B cell (primary cell): ENCODE measurements around the gene ADSS2. TPM values are rescaled to one million over a fixed set of nuclear protein-coding genes. Genes with fewer than 3 reads are reported as not detected.

Experiments
- ATAC-seq: fragments of 200-7000 bp; cut with Tn5 transposase; one replicate; pipeline ENCODE4 v1.10.0; 2021; ENCODE audit warnings: low read depth, mild to moderate bottlenecking, moderate number of reproducible peaks, moderate library complexity
- CTCF ChIA-PET: fragments of 350-600 bp; sonication (Branson Sonifier 250); formaldehyde crosslinking; loops from one replicate; lab custom pipeline; 2021; ENCODE audit warnings: antibody characterized with exemption, inconsistent platforms; lab: Charles Lee
- POLR2A ChIA-PET: fragments of 350-600 bp; sonication (Branson Sonifier 250); formaldehyde crosslinking; loops from one replicate; lab custom pipeline; 2021; ENCODE audit warnings: antibody characterized with exemption; lab: Charles Lee
- DNase-seq: peaks from one replicate; pipeline ENCODE4 v3.0.0; 2013
- H2AFZ ChIP-seq: 2 replicates; pipeline ENCODE4 v1.6.1; 2012; ENCODE audit warnings: mild to moderate bottlenecking, low read depth, low read length; ENCODE audit not compliant: insufficient read depth, poor library complexity, severe bottlenecking
- H3K27ac ChIP-seq, 2 donors: 1 replicate in 1 of 2; 2 replicates in 1 of 2; pipeline ENCODE4 v1.5.1; 2012 to 2013; ENCODE audit warnings: low read length in 2 of 2, mild to moderate bottlenecking in 2 of 2, moderate library complexity in 1 of 2
- H3K27me3 ChIP-seq, 4 experiments: fragments of 200-600 bp in 1 of 4; sonication (generic) in 1 of 4; replicated peaks in 1 of 4; 1 replicate in 2 of 4; 2 replicates in 2 of 4; pipeline versions ENCODE4 v1.6.1 to v1.7.0; 2013 to 2016; ENCODE audit warnings: low read length in 3 of 4, mild to moderate bottlenecking in 2 of 4, mixed read lengths in 1 of 4, moderate library complexity in 1 of 4; ENCODE audit not compliant: insufficient read depth in 4 of 4, control insufficient read depth in 3 of 4; ENCODE audit errors: control extremely low read depth in 1 of 4
- H3K36me3 ChIP-seq, 2 experiments: replicated peaks in 1 of 2; 1 replicate in 1 of 2; 2 replicates in 1 of 2; pipeline versions ENCODE4 v1.6.1 to v1.7.1; 2013; ENCODE audit warnings: low read length in 1 of 2; ENCODE audit not compliant: insufficient read depth in 2 of 2, control insufficient read depth in 1 of 2; ENCODE audit errors: control extremely low read depth in 1 of 2, extremely low read depth in 1 of 2
- H3K4me1 ChIP-seq, 2 donors: fragments of 200-600 bp in 1 of 2; sonication (generic) in 1 of 2; 1 replicate in 1 of 2; 2 replicates in 1 of 2; pipeline versions ENCODE4 v1.5.1 to v1.6.1; 2013 to 2017; ENCODE audit warnings: low read length in 2 of 2; ENCODE audit not compliant: control insufficient read depth in 2 of 2, insufficient read depth in 2 of 2
- H3K4me2 ChIP-seq: replicated peaks from 2 replicates; pipeline ENCODE3; 2012; ENCODE audit warnings: mild to moderate bottlenecking, low read depth, low read length; ENCODE audit not compliant: poor library complexity, severe bottlenecking
- H3K4me3 ChIP-seq, 5 experiments: fragments of 200-600 bp in 1 of 5; sonication (generic) in 1 of 5; 1 replicate in 3 of 5; 2 replicates in 2 of 5; pipeline versions ENCODE4 v1.5.1 to v1.7.0; 2011 to 2016; ENCODE audit warnings: low read length in 4 of 5, mild to moderate bottlenecking in 4 of 5, low read depth in 2 of 5, control low read depth in 1 of 5, moderate library complexity in 1 of 5; ENCODE audit not compliant: insufficient read depth in 1 of 5; ENCODE audit errors: control extremely low read depth in 1 of 5, extremely low read depth in 1 of 5
- H3K79me2 ChIP-seq: fragments of 200-600 bp; sonication (generic); one replicate; pipeline ENCODE4 v1.6.0; 2016; ENCODE audit warnings: low read length; ENCODE audit not compliant: control insufficient read depth, insufficient read depth
- H3K9ac ChIP-seq: fragments of 200-600 bp; sonication (generic); 2 replicates; pipeline ENCODE4 v1.6.1; 2017; ENCODE audit warnings: mild to moderate bottlenecking, low read length, moderate library complexity
- H3K9me3 ChIP-seq, 3 donors: one replicate each; pipeline versions ENCODE4 v1.6.1 to v1.7.1; 2013; ENCODE audit warnings: low read length in 2 of 3; ENCODE audit not compliant: control insufficient read depth in 2 of 3, insufficient read depth in 1 of 3; ENCODE audit errors: control extremely low read depth in 1 of 3
- H4K20me1 ChIP-seq: 2 replicates; pipeline ENCODE4 v1.6.0; 2012; ENCODE audit warnings: mild to moderate bottlenecking, low read length; ENCODE audit not compliant: insufficient read depth, control insufficient read depth, poor library complexity, severe bottlenecking
- H3K27ac Mint-ChIP-seq: one replicate; pipeline ENCODE4 v1.8.0; 2021; ENCODE audit warnings: mixed read lengths
- H3K27me3 Mint-ChIP-seq: one replicate; pipeline ENCODE4 v1.8.0; 2021; ENCODE audit warnings: mixed read lengths
- H3K4me1 Mint-ChIP-seq: one replicate; pipeline ENCODE4 v1.8.0; 2021; ENCODE audit warnings: mixed read lengths
- H3K4me3 Mint-ChIP-seq: one replicate; pipeline ENCODE4 v1.8.0; 2021; ENCODE audit warnings: mixed read lengths
- H3K9me3 Mint-ChIP-seq: one replicate; pipeline ENCODE4 v1.8.0; 2022; ENCODE audit warnings: mixed read lengths; ENCODE audit not compliant: insufficient read depth
- EZH2 ChIP-seq: IDR thresholded peaks from 2 replicates; pipeline ENCODE4 v1.6.1; 2012; ENCODE audit warnings: borderline replicate concordance, low read depth, mild to moderate bottlenecking, moderate library complexity, low read length; ENCODE audit not compliant: insufficient read depth, poor library complexity, severe bottlenecking
- WGBS: methylation state at CpG from one replicate; pipeline ENCODE4 v1.1.5; 2013; ENCODE audit warnings: missing lambda C conversion rate; ENCODE audit not compliant: insufficient coverage; 5-methylcytosine and 5-hydroxymethylcytosine counted together
- intact Hi-C: fragments of 100-400 bp; cut with micrococcal nuclease; formaldehyde crosslinking; loops from one replicate; pipeline ENCODE4 v1.10.0; 2022
- polyA plus RNA-seq: library from polyadenylated mRNA; depleted of rRNA; stranded (reverse); fragments of >200 nt; gene quantifications from 2 replicates; pipeline ENCODE4 v1.2.3, GENCODE V29; 2012
- total RNA-seq, 2 donors: library from RNA; stranded (reverse); fragments of 120-200 nt in 1 of 2; gene quantifications; 1 replicate in 1 of 2; 2 replicates in 1 of 2; pipeline versions ENCODE4 v1.2.3 to v1.2.4, GENCODE V29; 2013 to 2022
- TF ChIP-seq, protein P1 (sequence below): fragments of 200-600 bp; IDR thresholded peaks from one replicate; pipeline ENCODE4 v1.8.0; 2022; ENCODE audit warnings: antibody characterized with exemption, mild to moderate bottlenecking

The ADSS2 gene
- total and polyA plus RNA-seq, 2 donors (not counting 1 experiment from before 2014, with no cell fraction given), result 13.0 to 48.4 TPM

DNA sequence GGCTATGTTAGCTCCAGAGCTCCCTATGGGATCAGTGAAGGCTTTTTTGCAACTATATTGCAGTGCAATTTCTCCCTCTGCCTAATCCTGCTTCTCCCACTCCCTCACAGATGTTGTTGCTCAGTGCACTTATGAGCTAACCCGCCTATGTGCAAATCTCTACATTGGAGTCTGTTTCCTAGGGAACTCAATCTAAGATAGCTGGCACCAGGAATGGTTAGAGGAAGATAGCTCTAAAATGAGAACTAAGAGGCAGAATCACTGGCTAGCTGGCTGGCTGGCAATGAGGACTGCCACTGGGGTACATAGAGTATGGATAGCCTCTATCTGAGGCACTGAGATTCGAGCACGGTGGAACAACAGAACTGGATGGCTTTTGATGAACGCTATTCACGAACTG lies 39.5 kb downstream of the ADSS2 start:
- no peak overlapping the region for H3K9ac ChIP-seq
- H3K27me3 ChIP-seq, result no peaks in the 10 kb centered on the region
- no peaks in the 10 kb centered on the region for H4K20me1 ChIP-seq
- Mint-ChIP-seq H3K4me3 (no peak overlapping the region), H3K4me1 (no peaks in the 10 kb centered on the region), H3K27ac (no peak overlapping the region), H3K27me3 (no peaks in the 10 kb centered on the region), H3K9me3 (no peaks in the 10 kb centered on the region)
- no peak overlapping the region for H3K27ac ChIP-seq
- DNase-seq, result no peak
- H2AFZ ChIP-seq, result no peak overlapping the region
- CTCF ChIA-PET, result no interaction called here
- H3K4me2 ChIP-seq, result no peak overlapping the region
- ATAC-seq, result no peak
- H3K36me3 ChIP-seq, result peaks cover 21 to 75% of the 10 kb centered on the region in 2 experiments
- no peak for TF ChIP-seq EZH2
- TF ChIP-seq, protein P1, sequence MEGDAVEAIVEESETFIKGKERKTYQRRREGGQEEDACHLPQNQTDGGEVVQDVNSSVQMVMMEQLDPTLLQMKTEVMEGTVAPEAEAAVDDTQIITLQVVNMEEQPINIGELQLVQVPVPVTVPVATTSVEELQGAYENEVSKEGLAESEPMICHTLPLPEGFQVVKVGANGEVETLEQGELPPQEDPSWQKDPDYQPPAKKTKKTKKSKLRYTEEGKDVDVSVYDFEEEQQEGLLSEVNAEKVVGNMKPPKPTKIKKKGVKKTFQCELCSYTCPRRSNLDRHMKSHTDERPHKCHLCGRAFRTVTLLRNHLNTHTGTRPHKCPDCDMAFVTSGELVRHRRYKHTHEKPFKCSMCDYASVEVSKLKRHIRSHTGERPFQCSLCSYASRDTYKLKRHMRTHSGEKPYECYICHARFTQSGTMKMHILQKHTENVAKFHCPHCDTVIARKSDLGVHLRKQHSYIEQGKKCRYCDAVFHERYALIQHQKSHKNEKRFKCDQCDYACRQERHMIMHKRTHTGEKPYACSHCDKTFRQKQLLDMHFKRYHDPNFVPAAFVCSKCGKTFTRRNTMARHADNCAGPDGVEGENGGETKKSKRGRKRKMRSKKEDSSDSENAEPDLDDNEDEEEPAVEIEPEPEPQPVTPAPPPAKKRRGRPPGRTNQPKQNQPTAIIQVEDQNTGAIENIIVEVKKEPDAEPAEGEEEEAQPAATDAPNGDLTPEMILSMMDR, result no peak
- H3K4me1 ChIP-seq, result no peaks in the 10 kb centered on the region
- 100% methylated on average over 1 of the region's 5 CpGs for WGBS
- POLR2A ChIA-PET, result no interaction called here
- intact Hi-C loops, result no loop called here
- H3K4me3 ChIP-seq, result no peak overlapping the region
- H3K9me3 ChIP-seq, result no peaks in the 10 kb centered on the region
- no peaks in the 10 kb centered on the region for H3K79me2 ChIP-seq

DNA sequence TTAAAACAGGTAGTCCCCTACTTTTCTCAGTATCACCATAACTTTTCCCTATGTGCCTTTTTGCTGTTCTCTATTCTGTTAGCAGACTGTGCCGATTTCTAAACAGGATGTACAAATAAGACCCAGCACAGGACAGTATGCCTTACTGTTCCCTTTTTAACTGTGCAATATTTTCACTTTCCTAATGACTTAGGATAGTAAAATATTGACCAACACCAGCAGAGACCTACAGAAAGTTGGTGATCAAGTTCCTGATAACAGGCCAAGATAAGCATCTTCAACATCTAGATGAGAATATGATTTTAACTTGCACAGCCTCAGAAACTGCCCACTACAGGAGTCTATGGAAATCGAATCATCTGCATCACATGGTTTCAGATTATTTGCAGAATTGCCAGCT lies 42.0 kb downstream of the ADSS2 start:
- no peak overlapping the region for H3K4me2 ChIP-seq
- no peaks in the 10 kb centered on the region for H3K27me3 ChIP-seq
- no peak overlapping the region for H3K27ac Mint-ChIP-seq
- DNase-seq, result no peak
- H3K4me1 Mint-ChIP-seq, result no peaks in the 10 kb centered on the region
- CTCF ChIA-PET, result no interaction called here
- H3K27me3 Mint-ChIP-seq, result no peaks in the 10 kb centered on the region
- H3K9me3 Mint-ChIP-seq, result no peaks in the 10 kb centered on the region
- no peak overlapping the region for H2AFZ ChIP-seq
- intact Hi-C loops, result no loop called here
- POLR2A ChIA-PET, result no interaction called here
- H3K27ac ChIP-seq, result no peak overlapping the region
- H3K79me2 ChIP-seq, result no peaks in the 10 kb centered on the region
- no CpG with 5 or more reads among the region's 2 CpGs for WGBS
- ATAC-seq, result no peak
- no peak for TF ChIP-seq EZH2
- TF ChIP-seq, protein P1, result no peak
- no peaks in the 10 kb centered on the region for H3K4me1 ChIP-seq
- H3K9me3 ChIP-seq, result peaks cover 0 to 3% (median 0%) of the 10 kb centered on the region in 3 donors
- H3K36me3 ChIP-seq, result peaks cover 15 to 58% of the 10 kb centered on the region in 2 experiments
- H3K4me3 ChIP-seq, result no peak overlapping the region
- H4K20me1 ChIP-seq, result no peaks in the 10 kb centered on the region
- H3K4me3 Mint-ChIP-seq, result no peak overlapping the region
- no peak overlapping the region for H3K9ac ChIP-seq
